ENCODE measurements around the gene GFRA1. TPM values are rescaled to one million over a fixed set of nuclear protein-coding genes. Genes with fewer than 3 reads are reported as not detected.

The GFRA1 gene
- polyA plus RNA-seq, 3 donors from 2014 or later = not detected

- Mint-ChIP-seq H3K4me3 (no peak overlapping the region), H3K27me3 (ENCODE audit: low read depth in 3 of 3) (peaks cover 0 to 1% (median 0%) of the 10 kb centered on the region in 3 donors), H3K27ac (no peak overlapping the region), H3K4me1 (no peaks in the 10 kb centered on the region), H3K36me3 (no peaks in the 10 kb centered on the region), H3K9me3 (peaks cover 0 to 7% (median 3%) of the 10 kb centered on the region in 6 donors)
- no peak for DNase-seq
These were observed 147.8 kb downstream of the GFRA1 start for GRCh38 chr10:116125180-116125579.

GRCh38 chr10:116124777-116125176 lies 148.2 kb downstream of the GFRA1 start:
- H3K4me3 Mint-ChIP-seq = no peak overlapping the region
- H3K9me3 Mint-ChIP-seq = peaks cover 0 to 7% (median 3%) of the 10 kb centered on the region in 6 donors
- H3K4me1 Mint-ChIP-seq = no peaks in the 10 kb centered on the region
- H3K27me3 Mint-ChIP-seq (ENCODE audit: low read depth in 3 of 3) = peaks cover 0 to 1% (median 0%) of the 10 kb centered on the region in 3 donors
- no peaks in the 10 kb centered on the region for H3K36me3 Mint-ChIP-seq
- no peak for DNase-seq
- no peak overlapping the region for H3K27ac Mint-ChIP-seq

- Mint-ChIP-seq H3K27ac (no peak overlapping the region), H3K9me3 (peaks cover 0 to 10% (median 3%) of the 10 kb centered on the region in 6 donors), H3K4me1 (no peaks in the 10 kb centered on the region), H3K36me3 (peaks cover 0 to 5% (median 0%) of the 10 kb centered on the region in 3 donors), H3K4me3 (no peak overlapping the region), H3K27me3 (ENCODE audit: low read depth in 3 of 3) (peaks cover 0 to 2% (median 1%) of the 10 kb centered on the region in 3 donors)
- no peak for DNase-seq
These were observed 150.3 kb downstream of the GFRA1 start for GRCh38 chr10:116122664-116123063.

GRCh38 chr10:116121640-116122525 lies 151.1 kb downstream of the GFRA1 start:
- Mint-ChIP-seq H3K4me3 (no peak overlapping the region), H3K36me3 (peaks cover 0 to 5% (median 0%) of the 10 kb centered on the region in 3 donors), H3K4me1 (no peaks in the 10 kb centered on the region), H3K27me3 (ENCODE audit: low read depth in 3 of 3) (peaks cover 0 to 2% (median 1%) of the 10 kb centered on the region in 3 donors), H3K9me3 (peaks cover 0 to 10% (median 3%) of the 10 kb centered on the region in 6 donors), H3K27ac (no peak overlapping the region)
- no peak for DNase-seq

GRCh38 chr10:116120688-116121455 lies 152.1 kb downstream of the GFRA1 start:
- Mint-ChIP-seq H3K27me3 (ENCODE audit: low read depth in 3 of 3) (peaks cover 0 to 2% (median 1%) of the 10 kb centered on the region in 3 donors), H3K27ac (no peak overlapping the region), H3K9me3 (peaks cover 0 to 10% (median 3%) of the 10 kb centered on the region in 6 donors), H3K36me3 (peaks cover 0 to 5% (median 0%) of the 10 kb centered on the region in 3 donors), H3K4me3 (no peak overlapping the region), H3K4me1 (no peaks in the 10 kb centered on the region)
- no peak for DNase-seq

GRCh38 chr10:116118847-116119246 lies 154.2 kb downstream of the GFRA1 start:
- Mint-ChIP-seq H3K36me3 (peaks cover 0 to 5% (median 0%) of the 10 kb centered on the region in 3 donors), H3K27ac (no peak overlapping the region), H3K4me3 (no peak overlapping the region)

GRCh38 chr10:116115797-116116196 lies 157.2 kb downstream of the GFRA1 start:
- Mint-ChIP-seq H3K9me3 (peaks cover 0 to 5% (median 2%) of the 10 kb centered on the region in 6 donors), H3K36me3 (peaks cover 0 to 5% (median 0%) of the 10 kb centered on the region in 3 donors), H3K4me3 (no peak overlapping the region), H3K27me3 (ENCODE audit: low read depth in 3 of 3) (peaks cover 0 to 4% (median 3%) of the 10 kb centered on the region in 3 donors), H3K27ac (no peak overlapping the region), H3K4me1 (no peaks in the 10 kb centered on the region)
- no peak for DNase-seq

More at GRCh38 chr10:116118847-116119246, 154.2 kb downstream of the GFRA1 start:
- no peak for DNase-seq
- Mint-ChIP-seq H3K4me1 (no peaks in the 10 kb centered on the region), H3K27me3 (ENCODE audit: low read depth in 3 of 3) (peaks cover 0 to 4% (median 3%) of the 10 kb centered on the region in 3 donors), H3K9me3 (peaks cover 0 to 5% (median 2%) of the 10 kb centered on the region in 6 donors)

GRCh38 chr10:116115036-116115641 lies 157.9 kb downstream of the GFRA1 start:
- Mint-ChIP-seq H3K27me3 (ENCODE audit: low read depth in 3 of 3) (peaks cover 0 to 4% (median 3%) of the 10 kb centered on the region in 3 donors), H3K36me3 (peaks cover 0 to 5% (median 0%) of the 10 kb centered on the region in 3 donors), H3K4me3 (no peak overlapping the region), H3K27ac (no peak overlapping the region), H3K9me3 (peaks cover 0 to 5% (median 2%) of the 10 kb centered on the region in 6 donors), H3K4me1 (no peaks in the 10 kb centered on the region)
- DNase-seq = no peak

GRCh38 chr10:116113721-116114501 lies 159.1 kb downstream of the GFRA1 start:
- Mint-ChIP-seq H3K27ac (no peak overlapping the region), H3K27me3 (ENCODE audit: low read depth in 3 of 3) (peaks cover 0 to 4% (median 3%) of the 10 kb centered on the region in 3 donors), H3K9me3 (peaks cover 0 to 5% (median 2%) of the 10 kb centered on the region in 6 donors), H3K4me1 (no peaks in the 10 kb centered on the region), H3K36me3 (peaks cover 0 to 5% (median 0%) of the 10 kb centered on the region in 3 donors), H3K4me3 (no peak overlapping the region)
- DNase-seq = no peak

- no peak overlapping the region for H3K4me3 Mint-ChIP-seq
- H3K9me3 Mint-ChIP-seq = peaks cover 0 to 3% (median under 1%) of the 10 kb centered on the region in 6 donors
- DNase-seq = no peak
- no peaks in the 10 kb centered on the region for H3K36me3 Mint-ChIP-seq
- no peaks in the 10 kb centered on the region for H3K4me1 Mint-ChIP-seq
- peaks cover 0 to 3% (median 2%) of the 10 kb centered on the region in 3 donors for H3K27me3 Mint-ChIP-seq (ENCODE audit: low read depth in 3 of 3)
- H3K27ac Mint-ChIP-seq = no peak overlapping the region
These were observed 160.5 kb downstream of the GFRA1 start for GRCh38 chr10:116112232-116113231.

GRCh38 chr10:116111483-116112095 lies 161.4 kb downstream of the GFRA1 start:
- Mint-ChIP-seq H3K9me3 (peaks cover 0 to 4% (median 0%) of the 10 kb centered on the region in 6 donors), H3K27me3 (ENCODE audit: low read depth in 3 of 3) (peaks cover 0 to 7% (median 2%) of the 10 kb centered on the region in 3 donors), H3K4me3 (no peak overlapping the region), H3K36me3 (no peaks in the 10 kb centered on the region), H3K27ac (no peak overlapping the region), H3K4me1 (no peaks in the 10 kb centered on the region)
- no peak for DNase-seq

All from immature natural killer cell (primary cell).